DND-41 (cell line): ENCODE results near the gene MDM2.

ENCODE experiments used
- EZH2 ChIP-seq: IDR thresholded peaks from 3 replicates; pipeline ENCODE4 v1.6.1; 2012; ENCODE audit warnings: borderline replicate concordance, low read depth, mild to moderate bottlenecking, moderate library complexity, low read length, inconsistent platforms; ENCODE audit not compliant: severe bottlenecking
- TF ChIP-seq, protein P1 (sequence below): IDR thresholded peaks from 2 replicates; pipeline ENCODE4 v1.5.1; 2012; ENCODE audit warnings: borderline replicate concordance, low read length, moderate library complexity, mild to moderate bottlenecking; ENCODE audit not compliant: poor library complexity, severe bottlenecking; ENCODE audit errors: extremely low read depth

- TF ChIP-seq, protein P1, sequence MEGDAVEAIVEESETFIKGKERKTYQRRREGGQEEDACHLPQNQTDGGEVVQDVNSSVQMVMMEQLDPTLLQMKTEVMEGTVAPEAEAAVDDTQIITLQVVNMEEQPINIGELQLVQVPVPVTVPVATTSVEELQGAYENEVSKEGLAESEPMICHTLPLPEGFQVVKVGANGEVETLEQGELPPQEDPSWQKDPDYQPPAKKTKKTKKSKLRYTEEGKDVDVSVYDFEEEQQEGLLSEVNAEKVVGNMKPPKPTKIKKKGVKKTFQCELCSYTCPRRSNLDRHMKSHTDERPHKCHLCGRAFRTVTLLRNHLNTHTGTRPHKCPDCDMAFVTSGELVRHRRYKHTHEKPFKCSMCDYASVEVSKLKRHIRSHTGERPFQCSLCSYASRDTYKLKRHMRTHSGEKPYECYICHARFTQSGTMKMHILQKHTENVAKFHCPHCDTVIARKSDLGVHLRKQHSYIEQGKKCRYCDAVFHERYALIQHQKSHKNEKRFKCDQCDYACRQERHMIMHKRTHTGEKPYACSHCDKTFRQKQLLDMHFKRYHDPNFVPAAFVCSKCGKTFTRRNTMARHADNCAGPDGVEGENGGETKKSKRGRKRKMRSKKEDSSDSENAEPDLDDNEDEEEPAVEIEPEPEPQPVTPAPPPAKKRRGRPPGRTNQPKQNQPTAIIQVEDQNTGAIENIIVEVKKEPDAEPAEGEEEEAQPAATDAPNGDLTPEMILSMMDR, result no peak
- TF ChIP-seq EZH2, result no peak
These were observed 6.7 kb downstream of the MDM2 start for GRCh38 chr12:68814490-68815231.
